Esophagus squamous epithelium (tissue), 5 donors: ENCODE measurements around the gene ABCA3. TPM values are rescaled to one million over a fixed set of nuclear protein-coding genes. Genes with fewer than 3 reads are reported as not detected.

Source experiments
- DNase-seq: peaks from one replicate; lab custom pipeline; 2025; lab: John Stamatoyannopoulos, UW
- H3K27ac ChIP-seq, 4 donors: fragments of 200-600 bp; sonication (generic); one replicate each; pipeline ENCODE4 v1.5.1; 2016 to 2019; ENCODE audit warnings: mild to moderate bottlenecking in 1 of 4
- H3K27me3 ChIP-seq, 4 donors: fragments of 200-600 bp; sonication (generic); 1 replicate in 3 of 4; 2 replicates in 1 of 4; pipeline versions ENCODE4 v1.5.1 to v1.6.0; 2017 to 2021; ENCODE audit warnings: antibody characterized with exemption in 1 of 4
- H3K36me3 ChIP-seq, 3 donors: fragments of 200-600 bp; sonication (generic); one replicate each; pipeline ENCODE4 v1.5.1; 2016 to 2019
- H3K4me1 ChIP-seq, 3 donors: fragments of 200-600 bp; sonication (generic); one replicate each; pipeline ENCODE4 v1.5.1; 2017 to 2019
- H3K4me3 ChIP-seq, 4 donors: fragments of 200-600 bp; sonication (generic); 1 replicate in 3 of 4; 2 replicates in 1 of 4; pipeline ENCODE4 v1.5.1; 2016 to 2019; ENCODE audit warnings: mild to moderate bottlenecking in 2 of 4, moderate library complexity in 1 of 4
- H3K9me3 ChIP-seq, 3 donors: fragments of 200-600 bp; sonication (generic); one replicate each; pipeline ENCODE4 v1.5.1; 2016 to 2019
- POLR2A ChIP-seq, 4 donors: fragments of 450-650 bp; IDR thresholded peaks; one replicate each; pipeline ENCODE4 v1.6.1; 2017; ENCODE audit warnings: antibody characterized with exemption in 4 of 4, mild to moderate bottlenecking in 4 of 4, moderate library complexity in 3 of 4
- WGBS, 2 donors: methylation state at CpG; one replicate each; pipeline ENCODE4 v1.1.5; 2018; 5-methylcytosine and 5-hydroxymethylcytosine counted together
- intact Hi-C: fragments of 100-400 bp; cut with DNase I; formaldehyde crosslinking; loops from one replicate; pipeline ENCODE4 v1.15.0; 2022
- small RNA-seq, 4 donors: library from RNA; depleted of rRNA; stranded (forward); fragments of <200 nt; gene quantifications; one replicate each; pipeline ENCODE3, GENCODE V24; 2016
- total RNA-seq, 4 donors: library from RNA; depleted of rRNA; stranded (reverse); fragments of >200 nt; gene quantifications; one replicate each; pipeline ENCODE4 v1.1.0, GENCODE V29; 2016
- TF ChIP-seq, protein P1 (sequence below), 6 experiments: fragments of 450-650 bp in 4 of 6; fragments of 200-600 bp in 2 of 6; sonication (generic) in 2 of 6; IDR thresholded peaks; one replicate each; pipeline ENCODE4 v1.5.1; 2016 to 2019; ENCODE audit warnings: antibody characterized with exemption in 6 of 6, mild to moderate bottlenecking in 4 of 6, moderate library complexity in 4 of 6
- donor health status: DM: yes; HTN: yes; CAD: no.

Gene ABCA3
- total RNA-seq, 4 donors from 2014 or later = 0.70 to 3.2 (median 2.7) TPM

GRCh38 chr16:2226245-2226793 is 114.2 kb downstream of the ABCA3 start:
- TF ChIP-seq, protein P1, sequence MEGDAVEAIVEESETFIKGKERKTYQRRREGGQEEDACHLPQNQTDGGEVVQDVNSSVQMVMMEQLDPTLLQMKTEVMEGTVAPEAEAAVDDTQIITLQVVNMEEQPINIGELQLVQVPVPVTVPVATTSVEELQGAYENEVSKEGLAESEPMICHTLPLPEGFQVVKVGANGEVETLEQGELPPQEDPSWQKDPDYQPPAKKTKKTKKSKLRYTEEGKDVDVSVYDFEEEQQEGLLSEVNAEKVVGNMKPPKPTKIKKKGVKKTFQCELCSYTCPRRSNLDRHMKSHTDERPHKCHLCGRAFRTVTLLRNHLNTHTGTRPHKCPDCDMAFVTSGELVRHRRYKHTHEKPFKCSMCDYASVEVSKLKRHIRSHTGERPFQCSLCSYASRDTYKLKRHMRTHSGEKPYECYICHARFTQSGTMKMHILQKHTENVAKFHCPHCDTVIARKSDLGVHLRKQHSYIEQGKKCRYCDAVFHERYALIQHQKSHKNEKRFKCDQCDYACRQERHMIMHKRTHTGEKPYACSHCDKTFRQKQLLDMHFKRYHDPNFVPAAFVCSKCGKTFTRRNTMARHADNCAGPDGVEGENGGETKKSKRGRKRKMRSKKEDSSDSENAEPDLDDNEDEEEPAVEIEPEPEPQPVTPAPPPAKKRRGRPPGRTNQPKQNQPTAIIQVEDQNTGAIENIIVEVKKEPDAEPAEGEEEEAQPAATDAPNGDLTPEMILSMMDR (IDR thresholded peaks at IDR 0.05) = no peak
- no peak for TF ChIP-seq POLR2A (IDR thresholded peaks at IDR 0.05)
- Histone ChIP-seq H3K27me3 (no peaks in the 10 kb centered on the region), H3K4me1 (peaks cover 12 to 59% (median 28%) of the 10 kb centered on the region in 3 donors), H3K4me3 (no peak overlapping the region), H3K36me3 (peaks cover 18 to 47% (median 21%) of the 10 kb centered on the region in 3 donors), H3K27ac (no peak overlapping the region), H3K9me3 (no peaks in the 10 kb centered on the region)
- DNase-seq = no peak
- intact Hi-C loops = no loop called here
- WGBS, 2 donors = 57 to 64% methylated on average over 7 to 8 of the region's 9 CpGs

Small RNA genes within 50 kb of the gene (small RNA-seq; reads per million reads assigned to genes)
- gene MIR3677 (0 to 0.30 (median 0) reads per million in 4 donors), gene MIR4717 (0 reads per million in 4 donors)

Other genes starting within 250 kb of the ABCA3 start
- 100 to 1,000 TPM in 1 of 4 donors, 10 to 100 TPM in 3; 34.1 to 123 (median 64.1) TPM for gene PKD1, start 204.8 kb downstream of the ABCA3 start, total RNA-seq
- gene RAB26, start 192.1 kb downstream of the ABCA3 start, total RNA-seq = 1 to 10 TPM in 2 of 4 donors, under 1 TPM in 2; 0.26 to 4.2 (median 0.99) TPM
- 10 to 100 TPM; 46.9 to 79.6 (median 73.2) TPM for gene TRAF7, start 184.9 kb downstream of the ABCA3 start, total RNA-seq
- gene CASKIN1, start 144.1 kb downstream of the ABCA3 start, total RNA-seq = under 1 TPM in 2 of 4 donors, not detected in 2; 0.04 to 0.38 TPM
- gene MLST8, start 135.3 kb downstream of the ABCA3 start, total RNA-seq = 10 to 100 TPM; 33.1 to 48.8 (median 42.8) TPM
- 1 to 10 TPM in 3 of 4 donors, not detected in 1; 1.1 to 2.0 (median 1.6) TPM for gene BRICD5, start 129.9 kb downstream of the ABCA3 start, total RNA-seq
- gene PGP, start 125.9 kb downstream of the ABCA3 start, total RNA-seq = 10 to 100 TPM in 1 of 4 donors, 1 to 10 TPM in 3; 5.5 to 14.2 (median 7.4) TPM
- gene E4F1, start 117.1 kb downstream of the ABCA3 start, total RNA-seq = 10 to 100 TPM; 16.8 to 25.6 (median 19.2) TPM
- under 1 TPM in 3 of 4 donors, not detected in 1; 0.38 to 0.61 (median 0.57) TPM for gene DNASE1L2, start 104.3 kb downstream of the ABCA3 start, total RNA-seq
- 10 to 100 TPM; 38.6 to 50.7 (median 42.6) TPM for gene ECI1, start 89.1 kb downstream of the ABCA3 start, total RNA-seq
- gene RNPS1, start 72.6 kb downstream of the ABCA3 start, total RNA-seq = 100 to 1,000 TPM in 3 of 4 donors, 10 to 100 TPM in 1; 93.0 to 125 (median 114) TPM
- 10 to 100 TPM in 2 of 4 donors, 1 to 10 TPM in 2; 5.9 to 18.6 (median 10.2) TPM for gene CCNF, start 88.7 kb upstream of the ABCA3 start, total RNA-seq
- 10 to 100 TPM in 1 of 4 donors, 1 to 10 TPM in 3; 1.1 to 12.3 (median 4.4) TPM for gene TEDC2, start 119.4 kb upstream of the ABCA3 start, total RNA-seq
- under 1 TPM in 1 of 4 donors, not detected in 3; 0.38 TPM for gene NTN3, start 130.6 kb upstream of the ABCA3 start, total RNA-seq
- gene TBC1D24, start 134.4 kb upstream of the ABCA3 start, total RNA-seq = 1 to 10 TPM; 3.1 to 4.6 (median 3.7) TPM
- 100 to 1,000 TPM in 2 of 4 donors, 10 to 100 TPM in 2; 70.8 to 196 (median 125) TPM for gene ATP6V0C, start 173.2 kb upstream of the ABCA3 start, total RNA-seq
- 10 to 100 TPM; 11.6 to 23.9 (median 17.5) TPM for gene AMDHD2, start 179.6 kb upstream of the ABCA3 start, total RNA-seq
- under 1 TPM in 1 of 4 donors, not detected in 3; 0.76 TPM for gene CEMP1, start 190.7 kb upstream of the ABCA3 start, total RNA-seq
- 10 to 100 TPM; 18.3 to 28.2 (median 23.3) TPM for gene PDPK1, start 197.3 kb upstream of the ABCA3 start, total RNA-seq